NCI-H1417 (cell line): ENCODE results near the gene DNAH8.
A peak's percentile ranks its signal among the peaks of the same experiment; 100 is the strongest.

Experiments used
- DNase-seq, 3 experiments: peaks; one replicate each; lab custom pipeline; 2025; lab: John Stamatoyannopoulos, UW

Gene DNAH8

GRCh38 chr6:38796850-38797249, 81.7 kb downstream of the DNAH8 start:
- no peak for DNase-seq

- no peak for DNase-seq
Measured at GRCh38 chr6:38797391-38797790, 82.3 kb downstream of the DNAH8 start.

- DNase-seq = no peak
Measured at GRCh38 chr6:38799529-38800184, 84.5 kb downstream of the DNAH8 start.

GRCh38 chr6:38801305-38801704, 86.2 kb downstream of the DNAH8 start:
- DNase-seq = no peak

- no peak for DNase-seq
Measured at GRCh38 chr6:38802497-38802896, 87.4 kb downstream of the DNAH8 start.

- no peak for DNase-seq
Measured at GRCh38 chr6:38803129-38803528, 88.0 kb downstream of the DNAH8 start.

- peak; percentile 9 to 29 (median 14) for DNase-seq
Measured at GRCh38 chr6:38804358-38804757, 89.2 kb downstream of the DNAH8 start.

GRCh38 chr6:38805127-38805655, 90.1 kb downstream of the DNAH8 start:
- DNase-seq = no peak

GRCh38 chr6:38805692-38806091, 90.6 kb downstream of the DNAH8 start:
- DNase-seq = no peak

GRCh38 chr6:38806271-38806670, 91.2 kb downstream of the DNAH8 start:
- DNase-seq = peak in 2 of 3 experiments; percentile 53 to 79

- no peak for DNase-seq
Measured at GRCh38 chr6:38806833-38807232, 91.7 kb downstream of the DNAH8 start.

- DNase-seq = no peak
Measured at GRCh38 chr6:38808039-38808438, 92.9 kb downstream of the DNAH8 start.

- no peak for DNase-seq
Measured at GRCh38 chr6:38813041-38813823, 98.1 kb downstream of the DNAH8 start.

GRCh38 chr6:38814761-38815160, 99.7 kb downstream of the DNAH8 start:
- no peak for DNase-seq

- DNase-seq = no peak
Measured at GRCh38 chr6:38815250-38815649, 100.1 kb downstream of the DNAH8 start.

- DNase-seq = no peak
Measured at GRCh38 chr6:38818691-38819090, 103.6 kb downstream of the DNAH8 start.

- no peak for DNase-seq
Measured at GRCh38 chr6:38822963-38823362, 107.9 kb downstream of the DNAH8 start.

GRCh38 chr6:38824243-38824894, 109.3 kb downstream of the DNAH8 start:
- DNase-seq = no peak

GRCh38 chr6:38827024-38827423, 111.9 kb downstream of the DNAH8 start:
- no peak for DNase-seq

GRCh38 chr6:38831865-38832264, 116.8 kb downstream of the DNAH8 start:
- no peak for DNase-seq

- DNase-seq = no peak
Measured at GRCh38 chr6:38833320-38833719, 118.2 kb downstream of the DNAH8 start.

- DNase-seq = no peak
Measured at GRCh38 chr6:38836585-38836984, 121.5 kb downstream of the DNAH8 start.

- DNase-seq = no peak
Measured at GRCh38 chr6:38837101-38837500, 122.0 kb downstream of the DNAH8 start.
